Esophagus muscularis mucosa (tissue), 4 donors: ENCODE data around the gene OR8D2. TPM values are rescaled to one million over a fixed set of nuclear protein-coding genes. Genes with fewer than 3 reads are reported as not detected.

ENCODE experiments used
- DNase-seq: peaks from one replicate; pipeline ENCODE4 v3.0.0-alpha.2; 2017; ENCODE audit errors: extremely low spot score
- H3K27ac ChIP-seq, 4 donors: fragments of 200-600 bp; sonication (generic); replicated peaks in 1 of 4; 1 replicate in 3 of 4; 2 replicates in 1 of 4; pipeline ENCODE4 v1.5.1; 2016 to 2019; ENCODE audit warnings: mild to moderate bottlenecking in 1 of 4
- H3K27me3 ChIP-seq, 4 donors: fragments of 200-600 bp; sonication (generic); one replicate each; pipeline versions ENCODE4 v1.5.1 to v1.6.0; 2016 to 2019
- H3K36me3 ChIP-seq, 4 donors: fragments of 200-600 bp; sonication (generic); one replicate each; pipeline ENCODE4 v1.5.1; 2016 to 2019
- H3K4me1 ChIP-seq, 4 donors: fragments of 200-600 bp; sonication (generic); one replicate each; pipeline ENCODE4 v1.5.1; 2016 to 2019
- H3K4me3 ChIP-seq, 4 donors: fragments of 200-600 bp; sonication (generic); 1 replicate in 2 of 4; 2 replicates in 2 of 4; pipeline ENCODE4 v1.5.1; 2016 to 2019; ENCODE audit warnings: mild to moderate bottlenecking in 4 of 4, moderate library complexity in 1 of 4
- H3K9me3 ChIP-seq, 4 donors: fragments of 200-600 bp; sonication (generic); 1 replicate in 3 of 4; 2 replicates in 1 of 4; pipeline ENCODE4 v1.5.1; 2016 to 2019
- EP300 ChIP-seq: sonication (generic); formaldehyde crosslinking; IDR thresholded peaks from one replicate; pipeline ENCODE4 v1.6.1; 2017; ENCODE audit warnings: antibody characterized with exemption
- POLR2A ChIP-seq: fragments of 450-650 bp; IDR thresholded peaks from one replicate; pipeline ENCODE4 v1.6.1; 2017; ENCODE audit warnings: antibody characterized with exemption, moderate library complexity, mild to moderate bottlenecking, low read depth
- POLR2AphosphoS5 ChIP-seq, 2 donors: sonication (generic); formaldehyde crosslinking; IDR thresholded peaks; one replicate each; pipeline ENCODE4 v1.6.1; 2017; ENCODE audit warnings: antibody characterized with exemption in 2 of 2
- WGBS: methylation state at CpG from one replicate; pipeline ENCODE4 v1.1.5; 2018; 5-methylcytosine and 5-hydroxymethylcytosine counted together
- intact Hi-C: fragments of 100-400 bp; cut with DNase I; formaldehyde crosslinking; loops from one replicate; pipeline ENCODE4 v1.15.1; 2023
- total RNA-seq, 4 donors: library from RNA; depleted of rRNA; stranded (reverse); fragments of >200 nt; gene quantifications; one replicate each; pipeline versions ENCODE4 v1.1.0 to v1.2.1, GENCODE V29; 2016
- TF ChIP-seq, protein P1 (sequence below), 3 experiments: fragments of 200-600 bp in 2 of 3; fragments of 450-650 bp in 1 of 3; sonication (generic) in 2 of 3; IDR thresholded peaks; one replicate each; pipeline ENCODE4 v1.5.1; 2017 to 2019; ENCODE audit warnings: antibody characterized with exemption in 3 of 3, mild to moderate bottlenecking in 2 of 3, moderate library complexity in 1 of 3

Gene OR8D2
- total RNA-seq, 4 donors from 2014 or later, result not detected

DNA sequence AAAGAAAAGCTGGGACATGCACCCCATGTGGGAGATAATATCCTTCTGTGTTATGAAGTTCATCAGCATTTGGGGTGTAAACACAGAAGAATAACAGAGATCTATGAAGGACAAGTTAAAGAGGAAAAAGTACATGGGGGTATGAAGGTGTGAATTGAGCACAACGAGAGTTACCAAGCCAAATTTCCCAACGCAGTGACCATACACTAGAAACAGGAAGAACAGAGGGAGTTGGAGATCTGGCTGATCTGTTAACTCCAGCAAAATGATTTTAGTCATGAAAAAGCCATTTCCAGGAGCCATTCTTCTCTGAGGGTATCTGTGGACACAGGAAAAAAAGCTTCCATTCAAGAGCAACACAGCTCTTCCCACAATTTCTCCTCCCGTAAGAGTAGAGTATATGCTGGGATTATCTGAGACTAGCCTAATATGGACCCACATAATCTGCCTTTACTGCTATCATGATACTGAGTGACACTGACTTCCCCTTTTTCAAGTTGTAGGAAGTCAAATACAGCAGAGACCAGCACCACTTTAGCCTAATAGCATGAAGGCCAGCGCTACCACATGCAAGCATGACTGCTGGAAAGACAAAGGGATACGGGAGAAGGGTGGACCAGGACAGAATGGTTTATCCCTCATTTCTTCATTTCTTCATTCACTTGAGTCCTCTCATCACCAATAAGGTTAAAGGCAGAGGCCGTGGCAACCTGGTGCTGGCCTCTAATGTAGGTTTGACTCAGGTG, 19.6 kb upstream of the OR8D2 start:
- H3K9me3 ChIP-seq, result no peaks in the 10 kb centered on the region
- no peaks in the 10 kb centered on the region for H3K27me3 ChIP-seq
- no peak overlapping the region for H3K4me3 ChIP-seq
- DNase-seq, result no peak
- no peaks in the 10 kb centered on the region for H3K4me1 ChIP-seq
- no peak for TF ChIP-seq POLR2AphosphoS5 (IDR thresholded peaks at IDR 0.05)
- TF ChIP-seq, protein P1, sequence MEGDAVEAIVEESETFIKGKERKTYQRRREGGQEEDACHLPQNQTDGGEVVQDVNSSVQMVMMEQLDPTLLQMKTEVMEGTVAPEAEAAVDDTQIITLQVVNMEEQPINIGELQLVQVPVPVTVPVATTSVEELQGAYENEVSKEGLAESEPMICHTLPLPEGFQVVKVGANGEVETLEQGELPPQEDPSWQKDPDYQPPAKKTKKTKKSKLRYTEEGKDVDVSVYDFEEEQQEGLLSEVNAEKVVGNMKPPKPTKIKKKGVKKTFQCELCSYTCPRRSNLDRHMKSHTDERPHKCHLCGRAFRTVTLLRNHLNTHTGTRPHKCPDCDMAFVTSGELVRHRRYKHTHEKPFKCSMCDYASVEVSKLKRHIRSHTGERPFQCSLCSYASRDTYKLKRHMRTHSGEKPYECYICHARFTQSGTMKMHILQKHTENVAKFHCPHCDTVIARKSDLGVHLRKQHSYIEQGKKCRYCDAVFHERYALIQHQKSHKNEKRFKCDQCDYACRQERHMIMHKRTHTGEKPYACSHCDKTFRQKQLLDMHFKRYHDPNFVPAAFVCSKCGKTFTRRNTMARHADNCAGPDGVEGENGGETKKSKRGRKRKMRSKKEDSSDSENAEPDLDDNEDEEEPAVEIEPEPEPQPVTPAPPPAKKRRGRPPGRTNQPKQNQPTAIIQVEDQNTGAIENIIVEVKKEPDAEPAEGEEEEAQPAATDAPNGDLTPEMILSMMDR (IDR thresholded peaks at IDR 0.05), result no peak
- TF ChIP-seq POLR2A, result no peak
- TF ChIP-seq EP300, result no peak
- no peak overlapping the region for H3K27ac ChIP-seq
- WGBS, result 80% methylated on average over 6 of the region's 6 CpGs
- intact Hi-C loops, result no loop called here
- no peaks in the 10 kb centered on the region for H3K36me3 ChIP-seq

GRCh38 chr11:124331873-124332272, 11.9 kb upstream of the OR8D2 start:
- intact Hi-C loops, result no loop called here
- H3K9me3 ChIP-seq, result no peaks in the 10 kb centered on the region
- TF ChIP-seq POLR2AphosphoS5 (IDR thresholded peaks at IDR 0.05) (no peak), POLR2A (no peak), EP300 (no peak)
- TF ChIP-seq, protein P1 (IDR thresholded peaks at IDR 0.05), result no peak
- H3K27me3 ChIP-seq, result no peaks in the 10 kb centered on the region
- H3K4me3 ChIP-seq, result no peak overlapping the region
- DNase-seq, result no peak
- no peak overlapping the region for H3K27ac ChIP-seq
- no peaks in the 10 kb centered on the region for H3K36me3 ChIP-seq
- no peaks in the 10 kb centered on the region for H3K4me1 ChIP-seq
- WGBS, result 75% methylated on average over 3 of the region's 3 CpGs

GRCh38 chr11:124329787-124330478, 9.9 kb upstream of the OR8D2 start:
- no peak for DNase-seq
- no peaks in the 10 kb centered on the region for H3K36me3 ChIP-seq
- no peak overlapping the region for H3K4me3 ChIP-seq
- intact Hi-C loops, result no loop called here
- TF ChIP-seq, protein P1 (IDR thresholded peaks at IDR 0.05), result no peak
- TF ChIP-seq POLR2A (no peak), POLR2AphosphoS5 (IDR thresholded peaks at IDR 0.05) (no peak), EP300 (no peak)
- no peaks in the 10 kb centered on the region for H3K9me3 ChIP-seq
- WGBS, result 45% methylated on average over 2 of the region's 2 CpGs
- H3K4me1 ChIP-seq, result no peaks in the 10 kb centered on the region
- H3K27ac ChIP-seq, result no peak overlapping the region
- no peaks in the 10 kb centered on the region for H3K27me3 ChIP-seq

DNA sequence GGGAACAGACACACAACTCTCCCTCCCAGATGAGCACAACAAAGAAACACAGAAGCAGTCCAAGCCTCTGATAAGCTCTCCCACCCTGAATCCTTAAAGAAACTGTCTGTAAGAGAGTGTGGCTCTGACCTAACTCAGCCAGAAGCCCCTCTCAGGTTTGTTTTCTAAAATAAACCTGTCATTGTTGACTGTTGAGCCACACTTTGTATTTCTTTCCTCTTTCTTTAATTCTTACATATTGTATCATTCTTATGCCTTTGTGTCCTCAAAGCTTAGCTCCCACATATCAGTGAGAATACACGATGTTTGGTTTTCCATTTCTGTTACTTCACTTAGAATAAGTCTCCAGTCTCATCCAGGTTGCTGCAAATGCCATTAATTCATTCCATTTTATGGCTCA, 7.8 kb upstream of the OR8D2 start:
- intact Hi-C loops, result no loop called here
- Histone ChIP-seq H3K27ac (no peak overlapping the region), H3K9me3 (no peaks in the 10 kb centered on the region), H3K4me1 (no peaks in the 10 kb centered on the region), H3K27me3 (no peaks in the 10 kb centered on the region), H3K36me3 (no peaks in the 10 kb centered on the region), H3K4me3 (no peak overlapping the region)
- WGBS, result 91% methylated on average over 1 of the region's 1 CpG
- no peak for DNase-seq
- no peak for TF ChIP-seq POLR2A
- TF ChIP-seq POLR2AphosphoS5 (IDR thresholded peaks at IDR 0.05), result no peak
- TF ChIP-seq, protein P1 (IDR thresholded peaks at IDR 0.05), result no peak
- TF ChIP-seq EP300, result no peak
